HG03558 (cell line): Measurements from ENCODE around the gene TRIM16.
"Not testable (repeated sequence)": the region's sequence is repeated elsewhere in the genome, so short reads cannot be mapped to it uniquely, and the experiment has no call there.

Experiments
- ATAC-seq: cut with Tn5 transposase; IDR thresholded peaks from one replicate; pipeline ENCODE4 v1.9.1; 2021; ENCODE audit warnings: moderate number of reproducible peaks; ENCODE audit not compliant: unreplicated experiment; ENCODE audit errors: extremely low read depth

TRIM16 gene

GRCh38 chr17:15683824-15684478 lies at the start of gene TRIM16:
Gene TRIM16, minus strand, starts transcription at chr17:15684311. Its CDS starts 32,702 bp downstream, at chr17:15651609.
- ATAC-seq = peak; percentile 82

GRCh38 chr17:15733174-15733789 lies 49.2 kb upstream of the TRIM16 start:
- not testable (repeated sequence) for ATAC-seq

- not testable (repeated sequence) for ATAC-seq
These were observed 47.8 kb upstream of the TRIM16 start, which contains the start of gene TBC1D26 for GRCh38 chr17:15731900-15732299. Gene TBC1D26, plus strand, starts transcription at chr17:15732283. Its CDS starts 3,066 bp downstream, at chr17:15735349.

GRCh38 chr17:15730535-15730934 lies 46.4 kb upstream of the TRIM16 start:
- not testable (repeated sequence) for ATAC-seq

GRCh38 chr17:15716601-15717563 lies 32.8 kb upstream of the TRIM16 start:
- not testable (repeated sequence) for ATAC-seq

GRCh38 chr17:15708879-15709278 lies 24.8 kb upstream of the TRIM16 start:
- ATAC-seq = not testable (repeated sequence)

- not testable (repeated sequence) for ATAC-seq
These were observed 20.7 kb upstream of the TRIM16 start for GRCh38 chr17:15704813-15705212.

- ATAC-seq = not testable (repeated sequence)
These were observed 20.1 kb upstream of the TRIM16 start for GRCh38 chr17:15704239-15704638.

GRCh38 chr17:15699937-15700336 lies 15.8 kb upstream of the TRIM16 start:
- ATAC-seq = not testable (repeated sequence)

GRCh38 chr17:15699413-15699924 lies 15.4 kb upstream of the TRIM16 start, which contains the start of gene ZNF286A:
Gene ZNF286A, plus strand, starts transcription at chr17:15699752. Its CDS starts 578 bp downstream, at chr17:15700330.
- peak; percentile 97 for ATAC-seq

GRCh38 chr17:15698967-15699366 lies 14.9 kb upstream of the TRIM16 start:
- not testable (repeated sequence) for ATAC-seq

GRCh38 chr17:15687494-15687893 lies 3.4 kb upstream of the TRIM16 start:
- ATAC-seq = not testable (repeated sequence)

- ATAC-seq = not testable (repeated sequence)
These were observed 976 bp downstream of the TRIM16 start for GRCh38 chr17:15683135-15683534.

GRCh38 chr17:15675991-15676390 lies 8.1 kb downstream of the TRIM16 start:
- ATAC-seq = not testable (repeated sequence)

GRCh38 chr17:15674640-15675039 lies 9.5 kb downstream of the TRIM16 start:
- not testable (repeated sequence) for ATAC-seq

GRCh38 chr17:15669526-15669925 lies 14.6 kb downstream of the TRIM16 start:
- not testable (repeated sequence) for ATAC-seq

GRCh38 chr17:15663691-15664090 lies 20.4 kb downstream of the TRIM16 start:
- ATAC-seq = no peak

- no peak for ATAC-seq
These were observed 20.9 kb downstream of the TRIM16 start for GRCh38 chr17:15663176-15663575.

GRCh38 chr17:15662681-15663080 lies 21.4 kb downstream of the TRIM16 start:
- ATAC-seq = no peak

GRCh38 chr17:15660077-15660476 lies 24.0 kb downstream of the TRIM16 start:
- no peak for ATAC-seq
